ENCODE measurements around the gene KCNN3.

KCNN3 gene

DNA sequence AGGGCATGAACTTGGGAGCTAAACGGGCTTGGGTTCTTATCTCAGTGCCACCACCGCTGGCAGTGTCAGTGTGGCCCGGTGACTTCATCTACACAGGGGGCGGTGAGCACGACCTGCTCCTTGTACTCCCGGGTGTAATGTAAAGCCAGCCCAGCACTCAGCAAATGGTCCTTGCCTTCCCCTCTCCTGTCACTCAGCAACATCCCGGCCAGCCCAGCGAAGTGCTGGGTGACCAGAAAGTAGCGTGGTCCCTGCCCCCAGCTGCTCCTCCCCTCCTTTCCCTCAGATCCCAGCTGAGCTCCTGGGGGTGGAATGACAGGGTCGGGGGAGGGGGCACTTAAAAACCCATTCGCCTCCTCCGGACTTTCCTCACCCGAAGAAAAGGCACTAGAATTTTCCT is 7.2 kb downstream of the KCNN3 start:
- Histone ChIP-seq H3K79me2 (no peaks in the 10 kb centered on the region), H3K4me2 (ENCODE audit: low read length) (no peak overlapping the region), H3K4me1 (no peaks in the 10 kb centered on the region), H3K9me3 (ENCODE audit: control insufficient read depth, low read length) (no peaks in the 10 kb centered on the region), H3K9ac (no peak overlapping the region), H3K36me3 (ENCODE audit: control insufficient read depth, insufficient read depth, low read length) (no peaks in the 10 kb centered on the region), H3K4me3 (ENCODE audit: low read depth, low read length) (no peak overlapping the region), H2AFZ (no peak overlapping the region), H3K27me3 (ENCODE audit: control insufficient read depth, insufficient read depth, low read length) (no peaks in the 10 kb centered on the region), H3K27ac (no peak overlapping the region)
- TF ChIP-seq, protein P1, sequence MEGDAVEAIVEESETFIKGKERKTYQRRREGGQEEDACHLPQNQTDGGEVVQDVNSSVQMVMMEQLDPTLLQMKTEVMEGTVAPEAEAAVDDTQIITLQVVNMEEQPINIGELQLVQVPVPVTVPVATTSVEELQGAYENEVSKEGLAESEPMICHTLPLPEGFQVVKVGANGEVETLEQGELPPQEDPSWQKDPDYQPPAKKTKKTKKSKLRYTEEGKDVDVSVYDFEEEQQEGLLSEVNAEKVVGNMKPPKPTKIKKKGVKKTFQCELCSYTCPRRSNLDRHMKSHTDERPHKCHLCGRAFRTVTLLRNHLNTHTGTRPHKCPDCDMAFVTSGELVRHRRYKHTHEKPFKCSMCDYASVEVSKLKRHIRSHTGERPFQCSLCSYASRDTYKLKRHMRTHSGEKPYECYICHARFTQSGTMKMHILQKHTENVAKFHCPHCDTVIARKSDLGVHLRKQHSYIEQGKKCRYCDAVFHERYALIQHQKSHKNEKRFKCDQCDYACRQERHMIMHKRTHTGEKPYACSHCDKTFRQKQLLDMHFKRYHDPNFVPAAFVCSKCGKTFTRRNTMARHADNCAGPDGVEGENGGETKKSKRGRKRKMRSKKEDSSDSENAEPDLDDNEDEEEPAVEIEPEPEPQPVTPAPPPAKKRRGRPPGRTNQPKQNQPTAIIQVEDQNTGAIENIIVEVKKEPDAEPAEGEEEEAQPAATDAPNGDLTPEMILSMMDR (IDR thresholded peaks at IDR 0.05), result no peak

GRCh38 chr1:154861607-154862094 is 8.4 kb downstream of the KCNN3 start:
- Histone ChIP-seq H3K4me2 (ENCODE audit: low read length) (no peak overlapping the region), H2AFZ (no peak overlapping the region), H3K27ac (no peak overlapping the region), H3K4me3 (ENCODE audit: low read depth, low read length) (no peak overlapping the region), H3K79me2 (no peaks in the 10 kb centered on the region), H3K36me3 (ENCODE audit: control insufficient read depth, insufficient read depth, low read length) (no peaks in the 10 kb centered on the region), H3K4me1 (no peaks in the 10 kb centered on the region), H3K9me3 (ENCODE audit: control insufficient read depth, low read length) (no peaks in the 10 kb centered on the region), H3K9ac (no peak overlapping the region), H3K27me3 (ENCODE audit: control insufficient read depth, insufficient read depth, low read length) (no peaks in the 10 kb centered on the region)
- TF ChIP-seq, protein P1 (IDR thresholded peaks at IDR 0.05), result no peak

DNA sequence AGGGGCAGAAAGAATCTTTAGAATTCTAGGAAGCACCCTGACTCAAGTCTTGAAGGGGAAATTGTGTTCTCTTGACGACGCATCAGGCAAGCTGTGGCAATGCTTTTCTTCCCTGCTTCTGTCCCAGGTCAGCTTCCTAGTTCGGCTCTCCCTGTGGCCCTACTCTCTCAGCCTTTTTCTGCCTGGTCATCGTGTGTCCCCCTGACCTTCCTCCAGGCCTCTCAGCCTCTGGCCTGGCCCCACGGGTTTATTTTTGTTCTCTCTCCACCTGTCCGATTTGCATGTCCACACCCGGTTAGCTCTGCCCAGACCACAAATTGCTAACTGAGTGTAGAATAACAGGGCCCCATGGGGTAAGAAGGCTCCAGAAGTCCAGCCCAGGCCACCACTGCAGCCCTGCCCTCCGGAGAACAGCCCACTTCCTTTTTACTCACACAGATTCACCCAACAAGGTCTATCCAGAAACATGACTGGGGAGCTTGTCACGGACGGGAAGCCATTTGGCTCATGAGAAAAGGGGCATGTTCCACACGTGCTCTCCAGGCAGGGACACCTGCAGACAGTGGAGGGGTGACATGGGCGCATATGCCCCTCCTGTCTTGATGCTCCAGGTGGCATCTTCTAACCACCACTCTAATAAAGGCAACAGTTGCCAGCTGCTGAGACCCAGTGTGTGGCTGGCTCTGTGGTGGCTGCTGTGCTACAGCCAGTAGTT is 9.8 kb downstream of the KCNN3 start:
- H3K27me3 ChIP-seq (ENCODE audit: control insufficient read depth, insufficient read depth, low read length), result no peaks in the 10 kb centered on the region
- no peak overlapping the region for H2AFZ ChIP-seq
- no peaks in the 10 kb centered on the region for H3K79me2 ChIP-seq
- no peaks in the 10 kb centered on the region for H3K36me3 ChIP-seq (ENCODE audit: control insufficient read depth, insufficient read depth, low read length)
- no peaks in the 10 kb centered on the region for H3K4me1 ChIP-seq
- H3K27ac ChIP-seq, result no peak overlapping the region
- TF ChIP-seq, protein P1 (IDR thresholded peaks at IDR 0.05), result no peak
- no peaks in the 10 kb centered on the region for H3K9me3 ChIP-seq (ENCODE audit: control insufficient read depth, low read length)
- no peak overlapping the region for H3K4me2 ChIP-seq (ENCODE audit: low read length)
- no peak overlapping the region for H3K9ac ChIP-seq
- H3K4me3 ChIP-seq (ENCODE audit: low read depth, low read length), result no peak overlapping the region

DNA sequence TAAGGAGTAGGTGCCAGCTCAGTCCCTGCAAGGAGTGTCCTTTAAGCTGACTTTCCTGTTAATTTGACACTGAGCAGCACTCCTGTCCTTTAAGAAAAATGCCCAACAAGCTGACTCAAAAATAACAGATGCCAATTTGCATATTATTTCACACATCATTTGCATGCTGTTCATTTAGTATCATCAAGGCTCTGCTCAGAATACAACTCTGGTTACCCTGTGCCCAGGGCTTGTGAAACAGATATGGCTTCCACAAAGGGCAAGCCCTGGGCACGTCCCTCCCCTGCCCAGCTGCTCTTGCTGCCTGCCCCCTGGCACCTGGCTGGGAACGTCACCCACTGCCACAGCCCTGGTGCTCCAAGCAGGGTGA is 10.3 kb downstream of the KCNN3 start:
- Histone ChIP-seq H3K4me1 (no peaks in the 10 kb centered on the region), H3K9me3 (ENCODE audit: control insufficient read depth, low read length) (no peaks in the 10 kb centered on the region), H3K27ac (no peak overlapping the region), H3K79me2 (no peaks in the 10 kb centered on the region), H3K27me3 (ENCODE audit: control insufficient read depth, insufficient read depth, low read length) (no peaks in the 10 kb centered on the region), H2AFZ (no peak overlapping the region), H3K4me3 (ENCODE audit: low read depth, low read length) (no peak overlapping the region), H3K9ac (no peak overlapping the region), H3K4me2 (ENCODE audit: low read length) (no peak overlapping the region), H3K36me3 (ENCODE audit: control insufficient read depth, insufficient read depth, low read length) (no peaks in the 10 kb centered on the region)
- TF ChIP-seq, protein P1 (IDR thresholded peaks at IDR 0.05), result no peak
